Measurements from ENCODE around the gene UBAP1. TPM values are rescaled to one million over a fixed set of nuclear protein-coding genes. Genes with fewer than 3 reads are reported as not detected.
"Not testable (repeated sequence)": the region's sequence is repeated elsewhere in the genome, so short reads cannot be mapped to it uniquely, and the experiment has no call there.

UBAP1 gene
- total RNA-seq, 2 donors from 2014 or later = 41.2 to 44.8 TPM

DNA sequence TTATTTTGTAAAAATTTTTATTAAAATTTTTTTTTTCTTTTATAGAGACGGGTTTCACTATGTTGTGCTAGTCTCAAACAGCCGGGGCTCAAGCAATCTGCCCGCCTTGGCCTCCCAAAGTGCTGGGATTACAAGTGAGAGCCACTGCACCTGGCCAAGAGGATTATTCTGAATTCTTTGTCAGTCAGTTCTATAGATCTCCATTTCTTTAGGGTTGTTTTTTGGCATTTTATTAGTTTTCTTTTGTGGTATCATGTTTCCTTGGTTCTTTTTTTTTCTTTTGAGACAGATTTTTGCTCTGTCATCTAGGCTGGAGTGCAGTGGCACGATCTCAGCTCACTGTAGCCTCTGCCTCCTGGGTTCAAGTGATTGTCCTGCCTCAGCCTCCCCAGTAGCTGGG, 18.4 kb downstream of the UBAP1 start:
- DNase-seq (ENCODE audit: low spot score); H3K36me3 Mint-ChIP-seq; H3K9me3 Mint-ChIP-seq; H3K27me3 Mint-ChIP-seq; ATAC-seq; H3K4me3 Mint-ChIP-seq: not testable (repeated sequence)
- peaks cover 22 to 45% of the 10 kb centered on the region in 2 donors for H3K4me1 Mint-ChIP-seq (ENCODE audit: low read depth in 2 of 2)
- H3K27ac Mint-ChIP-seq = peak overlapping the region in 1 of 2 donors; percentile 39

DNA sequence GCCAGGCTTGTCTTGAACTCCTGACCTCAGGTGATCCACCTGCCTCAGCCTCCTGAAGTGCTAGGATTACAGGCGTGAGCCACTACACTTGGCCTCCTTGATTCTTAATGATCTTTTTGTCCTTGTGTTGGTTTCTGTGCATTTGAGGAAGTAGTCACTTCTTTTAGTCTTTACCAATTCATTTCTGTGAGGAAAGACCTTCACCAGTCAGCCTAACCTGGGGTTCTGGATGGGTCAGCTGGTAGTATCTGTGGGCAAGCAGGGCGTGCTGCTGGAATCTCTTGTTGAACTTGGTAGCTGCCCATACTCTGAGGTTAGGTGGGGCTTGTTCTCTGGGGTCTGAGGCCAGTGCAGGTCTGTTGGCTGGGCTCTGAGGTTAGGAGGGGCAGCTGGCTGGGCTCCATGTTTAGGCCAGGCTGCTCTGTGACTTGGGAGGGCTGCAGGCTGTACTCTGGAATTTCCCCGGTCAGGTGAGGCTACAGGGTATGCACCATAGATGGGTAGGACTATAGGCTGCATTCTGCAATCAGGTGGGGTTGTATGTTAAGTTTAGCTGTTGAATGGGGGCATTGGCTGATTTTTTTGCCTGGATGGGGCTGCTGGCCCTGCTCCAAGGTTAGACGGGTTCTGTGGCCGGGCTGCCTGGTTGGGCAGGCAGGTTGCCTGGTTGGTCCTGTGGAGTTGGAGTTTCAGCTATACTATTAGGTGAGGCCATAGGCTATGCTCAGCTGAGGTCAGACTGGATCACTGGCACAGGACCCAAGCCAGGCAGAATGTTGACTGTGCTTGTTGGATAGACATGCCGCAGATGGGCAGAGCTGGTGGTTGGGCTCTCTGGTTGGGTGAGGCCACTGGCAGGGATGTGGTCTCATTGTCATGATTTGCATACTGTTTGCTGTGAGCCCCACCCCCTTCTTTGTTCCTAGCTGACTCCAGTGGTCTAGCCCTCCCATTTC, 19.2 kb downstream of the UBAP1 start:
- peaks cover 19 to 43% of the 10 kb centered on the region in 2 donors for H3K4me1 Mint-ChIP-seq (ENCODE audit: low read depth in 2 of 2)
- peak in 1 of 2 donors; percentile 62 for ATAC-seq
- no peak for DNase-seq (ENCODE audit: low spot score)
- no peaks in the 10 kb centered on the region for H3K27me3 Mint-ChIP-seq
- H3K4me3 Mint-ChIP-seq = no peak overlapping the region
- H3K9me3 Mint-ChIP-seq = no peaks in the 10 kb centered on the region
- H3K36me3 Mint-ChIP-seq = peaks cover 6% of the 10 kb centered on the region
- peak overlapping the region in 1 of 2 donors; percentile 39 for H3K27ac Mint-ChIP-seq

DNA sequence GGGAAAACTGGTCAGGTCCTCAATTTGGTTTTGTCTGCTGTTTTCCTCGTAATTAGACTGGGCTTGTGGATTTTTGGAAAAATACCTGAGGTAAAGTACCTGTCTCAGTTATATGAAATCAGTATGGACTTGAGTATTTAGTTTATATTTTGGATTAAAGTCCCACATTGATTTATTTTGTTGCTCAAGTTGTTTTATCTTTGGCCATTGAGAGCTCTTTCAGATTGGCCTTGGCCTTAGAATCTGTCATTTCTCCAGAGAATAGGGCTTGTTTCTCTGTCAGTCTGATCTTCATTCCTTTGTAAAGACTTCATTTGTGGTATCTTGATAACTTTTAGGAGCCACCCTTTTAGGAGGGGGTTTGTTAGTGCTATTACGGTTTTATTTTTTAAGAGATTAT, 21.2 kb downstream of the UBAP1 start:
- no peak overlapping the region for H3K4me3 Mint-ChIP-seq
- H3K36me3 Mint-ChIP-seq = peaks cover 6% of the 10 kb centered on the region
- no peak for ATAC-seq
- H3K4me1 Mint-ChIP-seq (ENCODE audit: low read depth in 2 of 2) = peaks cover 21 to 40% of the 10 kb centered on the region in 2 donors
- no peak for DNase-seq (ENCODE audit: low spot score)
- H3K27ac Mint-ChIP-seq = no peak overlapping the region
- no peaks in the 10 kb centered on the region for H3K27me3 Mint-ChIP-seq
- no peaks in the 10 kb centered on the region for H3K9me3 Mint-ChIP-seq

DNA sequence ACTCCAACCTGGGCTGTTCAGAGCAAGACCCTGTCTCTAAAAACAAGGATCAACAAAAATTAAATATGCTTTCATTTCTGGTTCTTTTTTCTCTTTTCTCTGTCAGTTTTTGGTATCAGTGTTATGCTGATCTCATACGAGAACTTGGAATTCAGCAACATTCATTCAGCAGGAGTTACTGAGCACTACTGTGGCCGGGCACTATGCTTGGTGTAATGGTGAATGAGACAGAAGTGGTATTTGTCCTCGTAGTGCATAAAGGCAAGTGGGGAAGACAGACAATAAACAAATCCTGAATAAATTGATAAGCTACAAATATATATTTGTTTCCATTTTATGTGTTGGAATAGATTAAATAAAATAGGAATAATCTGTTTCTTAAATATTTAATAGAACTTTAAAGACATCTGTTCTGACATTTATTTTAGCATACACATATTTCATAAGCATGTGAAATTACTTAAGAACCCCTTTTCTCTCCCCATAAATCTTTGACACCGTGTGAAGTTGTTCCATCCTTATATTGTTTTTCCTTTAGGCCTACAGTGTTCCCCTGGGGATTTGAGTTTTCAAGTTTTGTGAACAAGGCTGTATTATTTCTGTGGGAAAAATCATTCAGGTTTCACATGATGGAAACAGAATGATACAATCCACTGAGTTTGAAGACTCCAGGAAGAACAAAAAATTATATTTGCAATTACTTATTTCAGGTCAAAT, 24.6 kb downstream of the UBAP1 start:
- no peaks in the 10 kb centered on the region for H3K27me3 Mint-ChIP-seq
- no peak overlapping the region for H3K4me3 Mint-ChIP-seq
- no peaks in the 10 kb centered on the region for H3K9me3 Mint-ChIP-seq
- peaks cover 15 to 28% of the 10 kb centered on the region in 2 donors for H3K4me1 Mint-ChIP-seq (ENCODE audit: low read depth in 2 of 2)
- no peak overlapping the region for H3K27ac Mint-ChIP-seq
- DNase-seq (ENCODE audit: low spot score) = no peak
- no peak for ATAC-seq
- no peaks in the 10 kb centered on the region for H3K36me3 Mint-ChIP-seq

DNA sequence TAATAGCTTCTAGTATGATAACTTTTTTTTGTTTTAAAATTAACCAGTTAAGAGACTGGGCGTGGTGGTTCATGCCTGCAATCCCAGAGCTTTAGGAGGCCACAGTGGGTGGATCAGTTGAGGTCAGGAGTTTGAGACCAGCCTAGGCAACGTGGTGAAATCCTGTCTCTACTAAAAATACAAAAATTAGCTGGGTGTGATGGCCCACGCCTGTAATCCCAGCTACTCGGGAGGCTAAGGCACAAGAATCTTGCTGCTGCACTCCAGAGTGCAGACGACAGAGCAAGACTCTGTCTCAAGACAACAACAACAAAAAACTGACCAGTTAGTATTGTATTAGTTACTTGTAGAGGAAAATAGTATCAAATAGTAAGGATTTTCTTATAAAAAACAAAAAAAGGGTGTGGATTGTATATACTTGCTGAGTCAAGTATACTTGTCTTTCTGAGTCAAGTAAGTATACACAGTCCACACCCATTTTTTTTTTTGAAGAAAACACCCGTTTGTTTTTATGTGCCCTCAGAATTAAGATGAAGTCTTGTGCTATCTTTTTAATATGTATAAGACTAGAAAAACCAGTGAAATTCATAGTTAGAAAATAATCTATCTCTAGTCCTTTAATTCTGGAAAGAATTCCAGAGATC, 25.3 kb downstream of the UBAP1 start:
- peaks cover 16 to 28% of the 10 kb centered on the region in 2 donors for H3K4me1 Mint-ChIP-seq (ENCODE audit: low read depth in 2 of 2)
- ATAC-seq = no peak
- H3K27ac Mint-ChIP-seq = no peak overlapping the region
- H3K9me3 Mint-ChIP-seq = no peaks in the 10 kb centered on the region
- H3K4me3 Mint-ChIP-seq = no peak overlapping the region
- no peak for DNase-seq (ENCODE audit: low spot score)
- H3K36me3 Mint-ChIP-seq = no peaks in the 10 kb centered on the region
- no peaks in the 10 kb centered on the region for H3K27me3 Mint-ChIP-seq

DNA sequence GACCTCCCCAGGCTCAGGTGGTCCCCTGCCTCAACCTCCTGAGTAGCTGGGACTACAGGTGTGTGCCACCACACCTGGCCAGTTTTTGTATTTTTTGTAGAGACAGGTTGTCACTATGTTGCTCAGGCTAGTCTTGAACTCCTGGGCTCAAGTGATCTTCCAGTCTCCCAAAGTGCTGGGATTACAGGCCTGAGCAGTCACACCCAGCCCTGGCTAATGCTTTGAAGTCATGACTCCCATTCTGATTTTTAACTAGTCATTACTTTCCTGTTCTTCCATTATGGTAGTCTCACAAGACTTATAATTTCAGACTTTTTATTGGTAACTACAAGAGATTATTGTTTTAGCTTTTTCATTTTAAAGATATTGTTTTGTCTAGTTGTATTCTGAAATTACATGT, 26.3 kb downstream of the UBAP1 start:
- ATAC-seq (no peak), DNase-seq (ENCODE audit: low spot score) (no peak)
- Mint-ChIP-seq H3K27ac (no peak overlapping the region), H3K36me3 (no peaks in the 10 kb centered on the region), H3K27me3 (no peaks in the 10 kb centered on the region), H3K4me3 (no peak overlapping the region), H3K4me1 (ENCODE audit: low read depth in 2 of 2) (peaks cover 26 to 28% of the 10 kb centered on the region in 2 donors), H3K9me3 (no peaks in the 10 kb centered on the region)

DNA sequence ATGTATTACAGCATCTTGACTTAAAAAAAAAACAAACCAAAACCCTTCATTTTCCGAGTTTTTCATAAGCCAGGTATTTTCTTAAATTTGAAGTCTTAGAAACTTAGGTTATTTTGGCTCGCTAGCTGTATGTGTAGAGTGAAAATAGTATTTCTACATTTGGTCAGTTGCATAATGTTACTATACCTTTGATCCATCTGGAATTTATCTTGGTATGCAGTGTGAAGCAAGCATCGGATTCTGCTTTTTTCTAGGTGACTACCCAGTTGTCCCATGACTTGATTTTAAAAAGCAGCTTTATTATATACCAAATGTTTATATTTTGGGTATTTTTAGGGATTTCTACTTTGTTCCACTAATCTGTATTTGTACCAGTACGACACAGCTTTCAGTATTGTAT, 27.7 kb downstream of the UBAP1 start:
- Mint-ChIP-seq H3K9me3 (no peaks in the 10 kb centered on the region), H3K36me3 (no peaks in the 10 kb centered on the region), H3K4me1 (ENCODE audit: low read depth in 2 of 2) (peaks cover 26 to 31% of the 10 kb centered on the region in 2 donors), H3K27me3 (no peaks in the 10 kb centered on the region), H3K4me3 (no peak overlapping the region), H3K27ac (no peak overlapping the region)
- ATAC-seq = no peak
- DNase-seq (ENCODE audit: low spot score) = no peak

DNA sequence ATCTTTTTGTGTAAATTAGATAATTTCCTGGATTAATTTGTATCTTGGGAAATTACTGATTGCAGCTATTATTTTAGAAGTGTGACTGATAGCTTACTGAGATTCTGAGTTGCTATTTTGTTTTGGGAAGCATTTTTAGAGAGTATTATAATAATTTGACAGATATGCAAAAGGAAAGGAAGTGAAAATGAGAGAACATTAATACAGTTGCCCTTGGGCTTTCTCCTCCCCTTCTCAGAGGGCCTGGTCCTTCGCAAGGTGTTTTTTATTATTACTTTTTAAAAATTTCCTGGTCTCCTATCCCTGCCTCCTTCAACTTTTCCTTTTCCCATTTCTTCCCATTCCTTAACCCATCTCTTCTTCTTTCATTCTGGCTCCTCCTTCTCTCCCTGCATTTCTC, 32.6 kb downstream of the UBAP1 start:
- Mint-ChIP-seq H3K9me3 (no peaks in the 10 kb centered on the region), H3K4me3 (no peak overlapping the region), H3K4me1 (ENCODE audit: low read depth in 2 of 2) (peaks cover 24 to 28% of the 10 kb centered on the region in 2 donors), H3K27ac (no peak overlapping the region), H3K36me3 (no peaks in the 10 kb centered on the region), H3K27me3 (no peaks in the 10 kb centered on the region)
- DNase-seq (ENCODE audit: low spot score) = no peak
- no peak for ATAC-seq

DNA sequence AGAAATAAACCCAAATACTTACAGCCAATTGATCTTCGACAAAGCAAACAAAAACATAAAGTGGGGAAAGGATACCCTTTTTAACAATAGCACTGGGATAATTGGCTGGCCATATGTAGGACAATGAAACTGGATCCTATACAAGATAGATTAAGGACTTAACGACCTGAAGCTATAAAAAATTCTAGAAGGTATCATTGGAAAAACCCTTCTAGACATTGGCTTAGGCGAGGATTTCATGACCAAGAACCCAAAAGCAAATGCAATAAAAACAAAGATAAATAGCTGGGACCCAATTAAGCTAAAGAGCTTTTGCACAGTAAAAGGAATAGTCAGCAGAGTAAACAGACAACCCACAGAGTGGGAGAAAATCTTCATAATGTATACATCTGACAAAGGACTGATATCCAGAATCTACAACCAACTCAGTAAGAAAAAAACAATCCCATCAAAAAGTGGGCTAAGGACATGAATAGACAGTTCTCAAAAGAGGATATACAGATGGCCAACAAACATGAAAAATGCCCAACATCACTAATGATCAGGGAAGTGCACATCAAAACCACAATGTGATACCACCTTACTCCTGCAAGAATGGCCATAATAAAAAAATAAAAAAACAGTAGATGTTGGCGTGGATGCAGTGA, 35.6 kb downstream of the UBAP1 start:
- H3K36me3 Mint-ChIP-seq; ATAC-seq; DNase-seq (ENCODE audit: low spot score); H3K27me3 Mint-ChIP-seq; H3K27ac Mint-ChIP-seq; H3K4me3 Mint-ChIP-seq; H3K9me3 Mint-ChIP-seq: not testable (repeated sequence)
- peaks cover 20 to 24% of the 10 kb centered on the region in 2 donors for H3K4me1 Mint-ChIP-seq (ENCODE audit: low read depth in 2 of 2)

DNA sequence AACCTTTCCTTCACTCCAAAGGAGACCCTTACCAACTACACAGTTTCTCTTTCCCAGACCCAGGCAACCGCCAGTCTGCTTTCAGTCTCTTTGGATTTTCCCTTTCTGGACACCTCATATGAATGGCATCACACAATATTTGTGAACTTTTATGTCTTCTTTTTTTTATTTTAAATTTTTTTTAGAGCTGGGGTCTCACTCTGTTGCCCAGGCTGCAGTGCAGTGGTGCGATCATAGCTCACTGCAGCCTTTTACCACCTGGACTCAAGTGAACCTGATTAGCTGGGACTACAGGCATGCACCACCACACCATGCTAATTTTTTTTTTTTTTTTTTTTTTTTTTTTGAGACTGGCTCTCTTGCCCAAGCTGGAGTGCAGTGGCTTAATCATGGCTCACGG, 37.5 kb downstream of the UBAP1 start:
- H3K9me3 Mint-ChIP-seq = no peaks in the 10 kb centered on the region
- H3K36me3 Mint-ChIP-seq = no peaks in the 10 kb centered on the region
- peaks cover 15 to 20% of the 10 kb centered on the region in 2 donors for H3K4me1 Mint-ChIP-seq (ENCODE audit: low read depth in 2 of 2)
- DNase-seq (ENCODE audit: low spot score) (no peak), ATAC-seq (no peak)
- no peaks in the 10 kb centered on the region for H3K27me3 Mint-ChIP-seq
- no peak overlapping the region for H3K27ac Mint-ChIP-seq
- H3K4me3 Mint-ChIP-seq = no peak overlapping the region

DNA sequence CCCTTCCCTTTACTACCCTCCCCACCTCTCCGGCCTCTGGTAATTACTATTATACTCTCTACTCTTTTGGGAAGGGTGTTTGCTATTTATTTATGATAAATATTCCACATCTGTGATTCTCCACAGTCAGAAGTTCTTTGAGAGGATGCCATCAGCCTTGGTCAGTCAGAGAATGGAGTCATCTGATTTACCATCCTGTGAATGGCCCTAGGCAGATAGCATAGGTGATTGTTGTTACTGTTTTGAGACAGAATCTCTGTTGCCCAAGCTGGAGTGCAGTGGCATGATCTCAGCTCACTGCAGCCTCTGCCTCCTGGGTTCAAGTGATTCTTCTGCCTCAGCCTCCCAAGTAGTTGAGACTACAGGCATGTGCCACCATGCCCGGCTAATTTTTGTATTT, 38.2 kb downstream of the UBAP1 start:
- ATAC-seq; H3K27ac Mint-ChIP-seq; DNase-seq (ENCODE audit: low spot score); H3K36me3 Mint-ChIP-seq; H3K27me3 Mint-ChIP-seq; H3K9me3 Mint-ChIP-seq; H3K4me3 Mint-ChIP-seq: not testable (repeated sequence)
- peaks cover 10 to 20% of the 10 kb centered on the region in 2 donors for H3K4me1 Mint-ChIP-seq (ENCODE audit: low read depth in 2 of 2)

DNA sequence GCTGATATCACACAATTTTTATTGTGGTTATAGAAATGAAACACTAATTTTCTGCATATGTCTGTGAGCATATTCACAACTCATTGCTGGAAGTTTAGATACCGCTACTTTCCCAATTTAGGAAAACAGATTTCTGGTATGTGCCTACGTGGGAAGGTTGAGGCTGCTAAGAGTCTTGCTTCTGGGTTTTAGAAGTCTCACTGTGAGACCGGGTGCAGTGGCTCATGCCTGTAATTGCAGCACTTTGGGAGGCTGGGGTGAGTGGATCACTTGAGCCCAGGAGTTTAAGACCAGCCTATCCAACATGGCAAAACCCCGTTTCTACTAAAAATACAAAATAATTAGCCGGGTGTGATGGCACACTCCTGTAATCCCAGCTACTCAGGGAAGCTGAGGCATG, 39.6 kb downstream of the UBAP1 start:
- Mint-ChIP-seq H3K4me1 (ENCODE audit: low read depth in 2 of 2) (peaks cover 14 to 17% of the 10 kb centered on the region in 2 donors), H3K27ac (no peak overlapping the region), H3K36me3 (no peaks in the 10 kb centered on the region), H3K9me3 (no peaks in the 10 kb centered on the region), H3K27me3 (no peaks in the 10 kb centered on the region), H3K4me3 (no peak overlapping the region)
- ATAC-seq (no peak), DNase-seq (ENCODE audit: low spot score) (no peak)

DNA sequence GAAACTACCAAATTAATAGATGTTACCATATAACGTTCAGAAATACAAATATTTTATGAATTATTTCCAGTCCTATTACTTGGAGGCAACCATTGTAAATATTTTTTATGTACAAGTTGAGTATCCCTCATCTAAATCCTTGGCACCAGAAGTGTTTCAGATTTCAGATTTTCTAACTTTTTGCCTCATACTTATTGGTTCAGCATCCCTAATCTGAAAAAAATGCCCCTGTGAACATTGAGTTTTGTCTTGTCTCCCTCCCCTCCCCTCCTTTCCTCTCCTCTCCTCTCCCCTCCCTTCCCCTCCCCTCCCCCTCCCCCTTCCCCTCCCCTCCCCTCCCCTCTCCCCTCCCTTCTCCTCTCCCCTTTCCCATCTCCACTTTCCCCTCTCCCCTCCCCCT, 40.6 kb downstream of the UBAP1 start:
- no peaks in the 10 kb centered on the region for H3K9me3 Mint-ChIP-seq
- ATAC-seq (no peak), DNase-seq (ENCODE audit: low spot score) (no peak)
- no peak overlapping the region for H3K4me3 Mint-ChIP-seq
- H3K4me1 Mint-ChIP-seq (ENCODE audit: low read depth in 2 of 2) = peaks cover 7 to 10% of the 10 kb centered on the region in 2 donors
- no peak overlapping the region for H3K27ac Mint-ChIP-seq
- H3K27me3 Mint-ChIP-seq = no peaks in the 10 kb centered on the region
- H3K36me3 Mint-ChIP-seq = no peaks in the 10 kb centered on the region

Measured in natural killer cell treated with Interleukin-12 subunit alpha and Interleukin-12 subunit beta and Interleukin-15 and Interleukin-18, amount 100 ng/mL, for 72 hours (primary cell).